Epidermal melanocyte (primary cell): ENCODE results near the gene HIBADH.
"Not testable (repeated sequence)": the region's sequence is repeated elsewhere in the genome, so short reads cannot be mapped to it uniquely, and the experiment has no call there.

Source experiments
- DNase-seq: peaks from one replicate; pipeline ENCODE4 v3.0.0; 2011; ENCODE audit warnings: low spot score; ENCODE audit not compliant: insufficient read length

The HIBADH gene

DNA sequence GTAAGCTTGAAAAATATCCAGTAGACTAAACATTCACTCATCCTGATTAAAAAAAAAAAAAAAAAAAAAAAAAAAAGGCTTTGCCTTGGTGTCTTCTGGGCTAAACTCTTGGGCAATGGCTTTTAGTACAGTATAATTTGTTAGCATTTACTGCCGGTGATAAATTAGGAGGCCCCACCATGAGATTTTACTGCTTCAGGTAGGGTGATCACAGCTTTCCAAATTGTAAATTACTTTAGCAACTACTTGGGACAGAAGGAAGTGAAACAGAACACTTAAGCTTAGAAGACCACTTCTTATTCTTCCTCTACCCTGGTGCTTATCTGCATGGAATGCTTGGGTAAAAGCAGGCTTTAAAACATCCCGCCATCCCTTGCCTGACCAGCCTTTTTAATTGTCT, 152.1 kb downstream of the HIBADH start:
- no peak for DNase-seq

DNA sequence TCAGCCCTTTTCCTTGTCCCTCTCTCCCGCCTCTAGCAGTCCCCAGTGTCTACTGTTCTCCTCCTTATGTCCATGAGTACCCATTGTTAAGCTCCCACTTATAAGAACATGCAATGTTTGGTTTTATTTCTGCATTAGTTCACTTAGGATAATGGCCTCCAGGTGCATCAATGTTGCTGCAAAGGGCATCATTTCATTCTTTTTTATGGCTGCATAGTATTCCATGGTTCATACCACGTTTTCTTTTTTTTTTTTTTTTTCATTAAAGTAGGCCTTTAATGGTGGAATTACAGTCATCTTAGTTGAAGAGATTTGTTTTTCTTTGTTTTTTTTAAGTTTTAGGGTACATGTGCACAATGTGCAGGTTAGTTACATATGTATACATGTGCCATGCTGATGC, 160.8 kb downstream of the HIBADH start:
- not testable (repeated sequence) for DNase-seq

DNA sequence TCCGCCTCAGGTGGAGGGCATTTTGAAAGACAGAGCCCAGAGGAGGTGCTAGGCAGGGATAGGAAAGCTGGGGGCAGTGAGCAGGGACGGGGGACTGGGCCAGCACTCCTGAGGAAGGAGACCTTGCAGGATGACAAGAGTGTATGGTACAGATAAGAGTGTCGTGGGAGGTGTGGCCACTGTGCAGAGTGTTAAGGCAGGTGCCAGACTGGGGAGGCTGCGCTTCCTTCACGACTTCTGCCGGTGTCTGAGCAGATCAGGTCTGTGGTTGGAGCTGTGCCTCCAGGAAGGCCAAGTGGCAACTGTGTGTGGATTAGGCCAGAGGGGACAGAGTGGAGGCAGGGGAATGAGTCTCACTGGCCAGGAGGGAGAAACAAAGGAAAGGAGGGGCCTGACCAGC, 161.7 kb downstream of the HIBADH start:
- DNase-seq = no peak

DNA sequence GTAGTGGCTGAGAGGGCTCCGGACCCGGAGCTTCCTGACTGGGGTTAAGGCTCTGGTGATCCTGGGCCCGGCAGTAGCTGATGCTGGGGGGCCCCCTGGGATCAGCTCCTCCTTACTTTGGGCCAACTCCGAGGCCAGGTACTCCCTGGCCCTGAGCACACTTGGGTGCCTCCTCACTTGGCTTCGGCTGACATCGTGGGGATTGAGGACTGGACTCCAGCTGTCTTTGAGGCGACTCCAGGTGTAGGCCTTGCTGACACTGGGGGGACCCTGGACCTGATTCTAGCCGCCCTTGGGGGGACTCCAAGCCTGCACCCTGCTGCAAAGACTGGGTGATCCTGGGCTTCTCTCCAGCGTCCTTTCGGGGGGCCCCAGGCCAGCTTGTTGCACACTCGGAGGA, 170.5 kb downstream of the HIBADH start:
- DNase-seq = no peak

DNA sequence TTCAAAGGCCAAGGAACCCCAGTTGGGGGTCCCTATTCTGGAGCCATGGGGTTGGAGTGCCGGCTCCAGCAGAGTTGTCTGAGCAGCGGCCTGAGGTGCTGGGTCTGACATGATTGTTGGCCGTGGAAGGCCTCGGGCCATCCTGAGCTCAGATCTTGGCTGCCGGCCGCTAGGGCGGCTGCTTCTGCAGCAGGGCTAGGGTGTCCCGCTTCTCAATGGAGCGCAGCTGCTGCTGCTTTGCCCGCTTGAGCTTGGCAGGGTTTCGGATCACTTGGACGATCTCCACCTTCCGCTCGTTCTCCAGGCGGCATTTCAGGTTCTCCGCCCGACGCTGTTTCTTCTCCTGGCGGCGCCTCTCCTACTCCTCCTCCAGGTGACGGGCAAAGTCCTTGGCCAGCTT, 171.1 kb downstream of the HIBADH start:
- no peak for DNase-seq

DNA sequence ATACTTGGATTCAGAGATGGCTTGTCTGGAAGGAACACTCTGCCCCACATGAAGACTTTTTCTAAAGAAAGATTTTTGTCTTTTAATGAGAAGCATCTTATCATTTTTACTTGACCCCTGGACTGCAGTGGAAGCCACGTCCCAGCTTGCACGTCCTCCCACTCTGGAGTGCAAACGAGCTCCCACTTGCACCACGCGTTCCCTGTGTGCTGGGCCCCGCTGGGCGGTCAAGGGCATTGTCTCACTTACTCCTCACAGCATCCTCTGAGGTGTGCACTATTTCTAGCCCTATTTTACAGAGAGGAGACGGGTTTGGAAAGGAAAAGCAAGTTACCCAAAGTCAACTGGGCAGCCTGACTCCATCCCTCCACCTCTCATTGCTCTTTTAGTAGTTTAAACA, 175.2 kb downstream of the HIBADH start:
- DNase-seq = no peak

DNA sequence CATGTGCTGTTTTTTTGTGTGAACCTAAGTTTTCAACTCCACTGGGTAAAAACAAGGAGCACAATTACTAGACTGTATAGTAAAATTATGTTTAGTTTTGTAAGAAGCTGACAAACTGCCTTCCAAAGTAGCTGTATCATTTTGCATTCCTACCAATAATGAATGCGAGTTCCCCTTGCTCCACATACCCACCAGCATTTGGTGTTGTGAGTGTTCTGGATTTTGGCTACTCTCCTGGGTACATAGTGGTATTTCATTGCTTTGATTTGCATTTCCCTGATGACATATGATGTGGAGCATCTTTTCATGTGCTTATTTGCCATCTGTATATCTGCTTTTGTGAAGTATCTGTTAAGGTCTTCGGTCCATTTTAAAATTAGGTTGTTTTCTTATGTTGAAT, 178.2 kb downstream of the HIBADH start:
- no peak for DNase-seq

DNA sequence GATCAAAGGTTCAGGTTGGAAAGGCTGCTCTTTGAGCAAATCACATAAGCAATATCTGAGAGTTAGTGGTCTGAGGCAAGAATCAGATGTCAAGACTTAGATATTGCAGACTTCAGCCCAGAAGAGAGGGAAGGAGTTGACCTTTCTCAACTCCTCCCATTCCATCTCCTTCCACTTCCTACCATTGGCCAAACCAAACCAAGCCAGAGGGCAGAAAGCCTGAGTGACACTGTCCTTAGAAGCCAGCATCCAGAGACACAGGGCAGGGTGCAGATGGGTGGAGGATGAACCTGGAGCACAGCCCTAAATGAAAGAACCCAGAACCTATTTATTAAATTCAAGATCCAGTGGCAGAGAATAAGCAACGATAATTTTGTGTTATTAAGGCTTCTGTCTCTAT, 180.5 kb downstream of the HIBADH start:
- no peak for DNase-seq

DNA sequence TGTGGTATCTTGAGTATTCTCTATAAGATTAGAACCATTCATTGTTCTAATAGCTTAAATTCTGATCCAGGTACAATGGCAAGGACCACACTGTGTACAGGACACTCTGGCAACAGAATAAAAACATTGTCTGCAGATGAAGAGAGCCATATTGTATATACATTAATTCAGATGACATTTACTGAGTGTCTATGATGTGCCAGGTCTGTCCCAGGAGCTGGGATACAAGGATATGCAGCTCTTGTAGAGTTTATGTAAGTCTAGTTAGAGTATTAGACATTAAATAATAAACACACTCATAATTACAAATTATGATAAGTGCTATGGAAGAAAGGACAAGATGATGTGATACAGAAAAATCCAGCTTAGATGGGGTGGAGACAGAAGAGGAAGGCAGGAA, 184.1 kb downstream of the HIBADH start:
- no peak for DNase-seq

DNA sequence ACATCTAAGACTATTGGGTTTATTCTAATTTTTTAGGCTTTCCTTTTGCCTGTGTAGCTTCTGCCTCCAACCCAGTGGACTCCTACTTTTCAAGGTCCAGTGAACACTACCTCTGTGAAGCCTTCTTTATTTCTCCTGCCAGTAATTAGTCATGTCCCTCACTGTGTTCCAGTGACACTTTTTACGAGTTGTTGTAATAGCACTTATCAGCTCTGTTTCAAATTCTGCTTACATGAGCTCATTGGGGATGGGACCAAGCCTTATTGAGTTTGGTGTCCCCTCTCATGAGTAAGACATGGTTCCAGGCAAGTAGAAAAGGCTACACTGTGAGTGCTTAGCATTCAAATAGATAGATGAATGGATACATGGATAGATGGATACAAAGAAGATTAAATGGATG, 184.6 kb downstream of the HIBADH start:
- DNase-seq = no peak

DNA sequence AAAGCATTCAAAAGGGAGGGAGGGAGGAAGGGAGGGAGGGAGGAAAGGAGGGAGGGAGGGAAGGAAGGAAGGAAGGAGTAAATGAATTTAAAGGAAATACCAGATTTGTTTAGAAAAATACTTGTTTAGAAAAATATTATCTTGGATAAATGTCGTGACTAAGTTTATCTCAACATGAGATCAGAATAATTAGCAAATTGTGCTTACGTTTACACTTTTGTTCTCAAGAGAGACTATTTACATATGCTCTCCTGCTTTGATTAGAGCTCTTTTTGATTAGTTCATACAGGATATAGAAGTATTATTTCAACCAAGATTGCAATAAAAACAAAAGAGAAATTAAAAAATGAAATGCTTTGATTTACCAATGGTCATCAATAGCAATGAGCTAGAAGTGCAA, 186.2 kb downstream of the HIBADH start:
- DNase-seq = no peak
